Activated CD4-positive, alpha-beta T cell treated with anti-CD3 and anti-CD28 coated beads, Interleukin-2, Interleukin-4, amounts not matched to agents 100 ng/mL and 50 ng/mL, durations not matched to agents 16 hours and 8 hours (primary cell): ENCODE results near the gene SF3B1.
"Not testable (repeated sequence)": the region's sequence is repeated elsewhere in the genome, so short reads cannot be mapped to it uniquely, and the experiment has no call there.

ENCODE experiments used
- DNase-seq: peaks from one replicate; pipeline ENCODE4 v3.0.0-alpha.2; 2020; ENCODE audit warnings: low spot score

The SF3B1 gene

DNA sequence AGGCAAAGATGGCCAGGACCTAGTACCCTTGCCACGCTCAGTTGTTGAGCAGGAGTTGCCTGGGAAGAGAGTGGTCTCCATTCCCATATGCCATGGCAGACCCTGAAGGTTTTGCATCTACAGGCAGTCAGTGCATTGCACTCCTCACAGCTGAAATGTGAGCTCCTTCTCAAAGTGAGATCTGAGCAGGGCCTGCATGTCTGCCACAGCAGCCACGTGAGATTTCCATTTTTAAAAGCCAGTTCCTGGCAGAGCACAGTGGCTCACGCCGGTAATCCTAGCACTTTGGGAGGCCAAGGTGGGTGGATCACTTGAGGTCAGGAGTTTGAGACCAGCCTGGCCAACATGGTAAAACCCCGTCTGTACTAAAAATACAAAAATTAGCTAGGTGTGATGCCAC is 90.9 kb downstream of the SF3B1 start:
- not testable (repeated sequence) for DNase-seq

DNA sequence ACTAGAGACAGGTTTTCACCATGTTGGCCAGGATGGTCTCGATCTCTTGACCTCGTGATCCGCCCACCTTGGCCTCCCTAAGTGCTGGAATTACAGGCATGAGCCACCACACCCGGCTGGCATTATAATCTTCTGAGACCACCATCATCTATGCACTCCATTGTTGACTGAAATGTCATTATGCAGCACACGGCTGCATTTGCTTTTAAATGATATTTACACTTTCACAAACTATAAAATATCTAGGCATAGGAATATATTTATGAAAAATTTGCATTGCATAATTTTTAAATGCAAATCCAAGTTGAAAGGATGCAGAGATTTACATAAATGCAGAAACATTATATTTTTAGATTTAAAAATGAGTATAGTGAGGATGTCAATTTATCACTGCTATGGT is 94.2 kb downstream of the SF3B1 start:
- no peak for DNase-seq
